Measurements from ENCODE around the gene PIK3R6.

The PIK3R6 gene

DNA sequence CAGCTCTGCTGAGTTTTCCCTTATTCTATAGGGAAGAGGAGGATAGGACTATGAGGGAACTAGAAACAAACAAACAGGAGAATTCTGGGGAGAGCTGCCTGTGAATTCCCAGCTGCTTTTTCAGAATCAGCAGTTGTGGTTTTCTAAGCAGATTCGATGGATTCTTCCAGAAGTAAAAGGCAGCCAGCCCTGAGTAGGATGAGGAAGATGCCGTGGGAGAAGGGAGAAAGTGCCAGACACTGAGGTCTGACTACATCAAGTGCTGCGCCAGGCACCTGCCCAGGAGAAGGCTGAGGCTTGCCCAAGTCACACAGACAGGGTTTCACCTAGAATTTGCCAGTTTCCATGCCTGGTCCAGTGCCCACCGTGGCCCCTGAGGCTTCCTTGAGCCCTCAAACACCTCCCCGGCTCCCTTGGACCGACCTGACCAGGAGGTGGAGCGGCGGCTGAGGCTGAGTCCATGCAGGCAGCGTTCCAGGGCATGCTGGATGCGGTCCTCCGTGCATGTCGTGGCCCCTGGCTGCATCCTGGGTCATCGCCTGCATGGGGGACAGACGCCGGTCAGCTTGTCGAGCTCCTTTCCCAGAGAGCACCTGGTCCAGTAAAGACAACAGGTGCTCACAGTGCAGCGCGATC, 43.6 kb upstream of the PIK3R6 start:
- H3K4me3 ChIP-seq (ENCODE audit: low read length), result no peak overlapping the region
- TF ChIP-seq, protein P1, sequence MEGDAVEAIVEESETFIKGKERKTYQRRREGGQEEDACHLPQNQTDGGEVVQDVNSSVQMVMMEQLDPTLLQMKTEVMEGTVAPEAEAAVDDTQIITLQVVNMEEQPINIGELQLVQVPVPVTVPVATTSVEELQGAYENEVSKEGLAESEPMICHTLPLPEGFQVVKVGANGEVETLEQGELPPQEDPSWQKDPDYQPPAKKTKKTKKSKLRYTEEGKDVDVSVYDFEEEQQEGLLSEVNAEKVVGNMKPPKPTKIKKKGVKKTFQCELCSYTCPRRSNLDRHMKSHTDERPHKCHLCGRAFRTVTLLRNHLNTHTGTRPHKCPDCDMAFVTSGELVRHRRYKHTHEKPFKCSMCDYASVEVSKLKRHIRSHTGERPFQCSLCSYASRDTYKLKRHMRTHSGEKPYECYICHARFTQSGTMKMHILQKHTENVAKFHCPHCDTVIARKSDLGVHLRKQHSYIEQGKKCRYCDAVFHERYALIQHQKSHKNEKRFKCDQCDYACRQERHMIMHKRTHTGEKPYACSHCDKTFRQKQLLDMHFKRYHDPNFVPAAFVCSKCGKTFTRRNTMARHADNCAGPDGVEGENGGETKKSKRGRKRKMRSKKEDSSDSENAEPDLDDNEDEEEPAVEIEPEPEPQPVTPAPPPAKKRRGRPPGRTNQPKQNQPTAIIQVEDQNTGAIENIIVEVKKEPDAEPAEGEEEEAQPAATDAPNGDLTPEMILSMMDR (conservative IDR thresholded peaks at IDR 0.05; ENCODE audit: low read depth, low read length), result no peak
- no peak for DNase-seq (ENCODE audit: low read depth)

DNA sequence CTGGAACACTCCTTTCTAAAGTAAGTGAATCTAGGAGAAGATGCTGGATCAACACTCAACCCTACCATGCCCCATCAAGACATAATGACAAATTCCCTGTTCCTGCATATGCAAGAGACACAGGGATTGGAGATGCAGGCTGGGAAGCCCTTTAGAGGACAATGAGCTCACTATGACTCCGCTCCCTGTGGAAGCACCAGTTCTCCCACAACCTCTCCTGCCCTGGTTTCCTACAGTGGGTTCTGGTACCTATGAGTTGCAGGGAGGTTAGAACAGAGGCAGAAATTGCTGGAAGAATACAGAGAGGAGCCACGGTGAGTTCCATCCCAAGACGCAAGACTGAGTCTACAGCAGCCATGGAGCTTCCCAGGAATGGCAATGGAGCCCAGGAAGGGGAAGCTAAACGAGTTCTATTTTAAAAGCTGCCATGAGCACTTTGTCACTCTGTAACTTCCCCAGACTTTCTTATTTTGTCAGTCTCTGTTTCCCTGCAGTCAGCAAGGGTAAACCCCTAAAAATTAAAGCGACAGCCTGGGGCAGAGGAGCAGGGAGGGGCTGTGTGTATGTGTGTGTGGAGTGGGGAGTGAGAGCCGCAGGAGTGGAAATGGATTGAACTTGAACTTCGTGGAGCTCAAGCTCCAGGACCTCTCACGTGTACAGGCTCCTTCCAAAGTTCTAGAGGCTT, 42.3 kb upstream of the PIK3R6 start:
- DNase-seq (ENCODE audit: low read depth), result no peak
- TF ChIP-seq, protein P1 (conservative IDR thresholded peaks at IDR 0.05; ENCODE audit: low read depth, low read length), result no peak
- no peak overlapping the region for H3K4me3 ChIP-seq (ENCODE audit: low read length)

DNA sequence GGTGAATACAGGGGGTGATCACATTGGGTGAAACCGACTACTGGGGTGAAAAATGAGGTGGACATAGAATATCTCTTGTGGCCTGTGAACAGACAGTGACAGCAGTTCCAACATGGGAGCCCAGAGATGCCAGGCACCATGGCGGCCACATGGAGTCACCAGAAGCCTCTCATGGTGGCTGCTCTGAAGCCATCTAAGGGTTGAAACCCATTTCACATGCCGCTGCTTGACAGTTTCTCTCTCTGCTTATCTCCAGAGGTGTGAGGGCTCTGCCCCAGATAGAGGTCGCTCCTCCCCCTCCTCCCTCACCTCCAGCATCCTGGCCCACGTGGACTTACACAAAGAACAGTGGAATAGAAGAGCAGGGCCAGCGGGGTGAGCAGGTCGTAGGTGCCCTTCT, 37.9 kb upstream of the PIK3R6 start:
- no peak overlapping the region for H3K4me3 ChIP-seq (ENCODE audit: low read length)
- DNase-seq (ENCODE audit: low read depth), result no peak
- TF ChIP-seq, protein P1 (conservative IDR thresholded peaks at IDR 0.05; ENCODE audit: low read depth, low read length), result no peak

DNA sequence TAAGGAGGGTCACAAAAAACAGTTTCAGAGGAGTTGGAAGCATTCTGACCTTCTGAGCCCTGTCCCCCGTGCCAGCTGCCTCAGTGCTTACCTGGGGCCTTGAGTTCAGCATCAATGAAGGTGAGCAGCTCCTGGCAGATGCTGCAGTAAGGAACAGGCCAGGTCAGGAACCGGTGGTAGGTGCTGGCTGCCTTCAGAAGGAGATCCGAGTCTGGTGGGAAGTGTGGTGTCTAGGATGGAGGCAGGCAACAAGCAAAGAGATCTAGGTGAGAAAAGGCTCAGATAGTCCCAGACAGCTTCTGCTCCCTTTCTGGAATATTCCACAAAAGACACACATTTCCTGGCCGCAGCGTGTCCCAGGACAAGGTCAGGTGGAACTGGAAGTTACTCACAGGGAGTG, 37.2 kb upstream of the PIK3R6 start:
- no peak for DNase-seq (ENCODE audit: low read depth)
- TF ChIP-seq, protein P1 (conservative IDR thresholded peaks at IDR 0.05; ENCODE audit: low read depth, low read length), result no peak
- H3K4me3 ChIP-seq (ENCODE audit: low read length), result no peak overlapping the region

DNA sequence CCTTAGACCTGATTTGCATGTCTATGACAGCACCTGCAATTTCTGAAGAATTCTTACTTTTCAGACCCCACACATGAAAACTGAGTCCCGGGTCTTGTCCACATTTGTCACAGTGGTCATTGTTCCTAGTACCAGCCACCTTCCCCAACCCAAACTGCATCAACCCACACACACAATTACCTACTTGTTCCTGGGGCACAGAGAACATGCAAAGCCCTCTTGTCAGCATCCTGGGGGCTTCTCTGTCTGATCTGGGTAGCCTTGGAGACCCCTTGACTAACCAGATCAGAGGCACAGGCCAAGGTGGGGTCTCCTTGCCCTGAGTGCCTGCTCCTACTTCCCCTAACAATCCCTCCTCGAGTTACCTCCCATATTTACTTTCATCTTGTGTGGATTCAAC, 36.7 kb upstream of the PIK3R6 start:
- TF ChIP-seq, protein P1 (conservative IDR thresholded peaks at IDR 0.05; ENCODE audit: low read depth, low read length), result no peak
- no peak for DNase-seq (ENCODE audit: low read depth)
- no peak overlapping the region for H3K4me3 ChIP-seq (ENCODE audit: low read length)

DNA sequence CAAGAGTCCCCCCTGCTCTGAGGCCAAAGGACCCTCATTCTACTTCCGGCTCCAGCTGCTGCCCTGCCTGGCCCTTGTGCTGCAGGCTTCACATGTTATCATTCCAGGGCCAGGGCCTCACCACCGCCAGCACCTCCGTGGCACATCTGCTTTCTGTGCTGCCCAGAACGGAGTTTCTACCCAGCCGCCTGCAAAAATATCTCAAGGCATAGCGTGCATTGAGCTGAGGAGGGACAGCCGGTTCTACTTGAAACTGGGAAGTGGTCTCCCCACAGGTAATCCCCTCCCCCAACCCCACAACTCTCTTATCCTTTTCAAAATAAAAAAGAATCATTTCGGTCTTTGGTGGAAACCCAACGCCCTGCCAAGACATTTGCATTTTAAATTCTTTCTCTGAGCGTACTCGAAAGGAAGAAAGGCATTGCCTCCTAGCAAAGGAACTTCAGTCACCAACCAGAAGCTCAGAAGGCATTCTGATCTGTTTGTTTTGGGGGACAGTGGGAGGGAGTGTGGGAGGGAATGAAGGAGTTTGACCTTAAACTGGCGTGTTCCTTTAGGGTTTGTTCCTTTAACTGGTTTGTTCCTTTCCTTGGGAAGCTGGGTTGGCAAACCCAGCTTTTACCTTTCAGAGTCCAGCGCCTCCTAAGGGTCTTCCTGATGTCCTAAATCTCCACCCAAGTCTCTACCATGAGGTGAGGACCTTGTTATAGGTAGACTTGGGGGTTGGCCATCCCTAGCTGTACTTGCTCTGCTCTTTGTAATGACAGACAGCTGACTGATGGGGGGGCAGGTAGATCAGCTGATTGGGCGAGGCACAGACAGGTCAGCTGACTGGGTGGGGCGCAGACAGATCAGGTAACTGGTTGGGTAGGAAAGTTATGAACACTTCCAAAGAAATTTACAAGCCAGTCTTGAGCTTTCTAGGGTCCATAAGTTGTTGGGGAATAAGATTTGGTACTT, 33.4 kb upstream of the PIK3R6 start:
- H3K4me3 ChIP-seq (ENCODE audit: low read length), result no peak overlapping the region
- TF ChIP-seq, protein P1 (conservative IDR thresholded peaks at IDR 0.05; ENCODE audit: low read depth, low read length), result no peak
- no peak for DNase-seq (ENCODE audit: low read depth)
